GM19455 (cell line): ENCODE data around the gene FOXN1.
"Not testable (repeated sequence)": the region's sequence is repeated elsewhere in the genome, so short reads cannot be mapped to it uniquely, and the experiment has no call there.

Experiments used
- ATAC-seq: cut with Tn5 transposase; IDR thresholded peaks from one replicate; pipeline ENCODE4 v1.9.1; 2021; ENCODE audit not compliant: unreplicated experiment

FOXN1 gene

DNA sequence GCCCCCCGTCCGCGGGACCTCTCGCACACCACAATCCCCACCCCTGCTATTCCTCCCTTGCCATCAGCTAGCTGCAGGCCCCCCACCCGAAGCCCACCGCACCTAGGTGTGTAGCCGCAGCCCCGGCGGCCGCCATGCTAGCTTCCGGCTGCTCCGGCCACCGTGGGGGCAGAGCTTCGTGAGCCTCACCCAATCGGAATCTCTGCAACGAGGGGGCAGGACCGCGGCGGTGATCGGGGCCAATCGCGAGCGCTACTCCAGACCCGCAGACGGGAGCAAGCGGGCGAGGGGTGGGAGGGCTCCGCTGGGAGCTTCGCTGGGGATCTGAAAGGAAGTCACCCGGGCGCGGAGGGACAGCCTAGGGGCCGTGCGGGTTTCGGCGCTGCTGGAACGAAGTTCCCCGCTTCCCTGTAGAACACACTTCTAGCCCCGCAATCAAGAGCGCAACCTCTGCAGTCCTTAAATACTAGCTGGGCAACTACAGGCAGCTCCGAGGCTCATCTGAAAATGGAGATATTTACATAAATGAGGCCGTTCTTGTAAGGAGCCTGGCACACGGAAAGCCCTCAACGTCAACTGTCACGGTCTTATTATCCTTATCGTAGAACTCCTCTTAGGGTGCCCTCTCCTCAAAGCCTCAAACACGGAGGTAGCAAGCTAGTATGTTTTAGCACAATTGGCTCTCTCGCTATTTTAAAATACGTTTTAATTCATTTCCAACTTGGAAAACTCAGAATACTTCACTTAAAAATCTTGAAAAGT, 65.4 kb downstream of the FOXN1 start, which contains the start of gene PIGS:
TSS of gene PIGS (minus strand) at position 164 of the 762 bp plus-strand sequence. CDS start at position 136, 28 bp downstream.
- peak; percentile 84 for ATAC-seq

DNA sequence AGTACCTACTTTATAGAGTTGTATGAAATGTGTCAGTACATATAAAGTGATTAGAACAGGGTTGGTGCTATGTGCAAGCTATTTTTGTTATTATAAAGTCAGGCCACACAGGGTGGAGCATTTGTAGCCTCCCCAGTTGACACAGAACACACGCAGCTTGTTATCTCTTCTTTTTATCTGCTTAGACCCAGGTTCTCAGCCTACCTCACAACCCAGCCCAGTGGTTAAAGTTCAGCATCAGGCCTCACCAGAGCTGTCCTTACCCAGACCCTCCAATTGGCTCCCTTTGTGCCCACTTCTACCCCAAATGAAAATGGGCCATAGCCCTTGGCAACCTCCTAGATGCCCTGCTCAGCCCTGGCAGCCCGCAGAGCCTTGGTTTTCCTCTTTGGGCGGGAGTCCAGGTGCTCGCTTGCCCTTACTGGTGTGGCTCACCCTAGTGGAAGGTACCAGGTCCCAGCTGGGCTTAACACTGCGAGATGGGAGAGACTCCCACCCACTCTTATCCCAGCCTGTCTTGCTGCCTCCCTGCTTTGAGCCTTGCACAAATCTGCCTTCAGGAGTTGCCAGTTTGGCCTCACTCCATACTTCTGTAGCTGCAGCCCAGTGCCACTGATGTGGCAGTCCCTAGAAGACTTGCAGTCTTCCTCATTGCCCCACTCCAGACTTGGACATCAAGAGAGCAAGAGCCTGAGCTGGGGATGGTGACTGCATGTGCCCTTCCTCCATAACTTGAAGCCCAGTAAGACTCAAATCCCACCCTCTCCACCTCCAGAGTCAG, 66.3 kb downstream of the FOXN1 start:
- no peak for ATAC-seq

- no peak for ATAC-seq
Observed at GRCh38 chr17:28573040-28573380, 66.9 kb downstream of the FOXN1 start.

GRCh38 chr17:28573521-28573920, 67.4 kb downstream of the FOXN1 start:
- ATAC-seq: no peak

DNA sequence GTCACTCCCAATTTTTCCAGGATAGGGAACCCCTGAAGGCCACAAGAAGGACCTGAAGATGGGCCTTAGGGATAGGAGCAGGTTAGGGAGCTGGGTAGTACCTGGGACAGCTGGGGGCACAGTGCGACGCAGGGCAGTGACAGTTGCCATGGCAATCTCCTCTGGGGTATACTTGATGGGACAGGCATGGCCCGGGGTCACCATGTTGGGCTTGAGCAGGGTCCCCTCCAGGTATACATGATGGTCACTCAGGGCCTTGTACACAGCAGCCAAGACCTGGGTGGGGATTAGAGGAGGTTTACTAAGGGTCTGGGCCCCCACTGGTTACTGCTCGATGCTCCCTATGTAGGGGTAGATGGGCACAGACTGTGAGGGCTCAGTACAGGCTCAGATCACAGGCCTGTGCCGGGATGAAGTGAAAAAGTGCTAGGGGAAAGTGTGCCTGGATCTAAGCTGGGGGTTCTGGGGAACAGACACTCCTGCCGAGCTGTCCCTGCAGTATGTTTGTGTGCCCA, 67.9 kb downstream of the FOXN1 start:
- ATAC-seq: no peak

DNA sequence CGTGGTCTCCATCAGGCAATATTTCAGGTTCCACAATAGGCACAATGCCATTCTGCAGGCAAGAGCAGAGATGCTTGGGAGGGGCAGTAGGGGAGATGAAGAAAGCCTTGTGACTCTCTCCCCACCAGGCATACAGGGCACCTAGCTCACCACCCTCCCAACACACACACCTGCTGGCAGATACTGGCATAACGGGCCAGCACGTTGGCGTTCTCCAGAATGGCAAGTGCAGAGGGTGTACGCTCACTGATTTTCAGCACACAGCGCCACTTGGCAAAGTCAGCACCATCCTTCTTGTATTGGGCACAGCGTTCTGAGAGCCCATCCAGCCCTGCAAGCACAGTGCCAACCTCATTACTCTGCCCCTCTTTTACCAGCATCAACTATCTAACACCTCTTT, 68.4 kb downstream of the FOXN1 start:
- ATAC-seq: no peak

GRCh38 chr17:28575126-28575795, 69.1 kb downstream of the FOXN1 start:
- no peak for ATAC-seq

DNA sequence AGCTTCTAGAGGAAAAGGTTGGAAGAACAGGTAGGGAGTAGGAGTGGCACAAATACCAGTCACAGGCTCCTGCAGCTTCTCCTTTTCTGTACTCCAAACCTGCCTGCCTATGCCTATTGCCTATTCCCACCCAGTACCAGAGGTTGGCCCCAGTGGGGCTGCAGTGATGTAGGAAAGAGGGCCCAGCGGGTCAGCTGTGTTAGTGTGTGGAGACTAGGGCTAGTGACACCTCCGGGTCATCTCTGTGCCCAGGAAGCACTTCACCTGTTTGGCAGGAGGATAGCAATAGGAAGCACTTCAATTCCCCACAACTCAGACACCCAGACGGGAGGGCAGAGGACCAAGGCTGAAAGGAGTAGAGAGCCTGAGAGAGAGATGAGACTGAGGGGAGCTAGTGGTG, 69.9 kb downstream of the FOXN1 start:
- not testable (repeated sequence) for ATAC-seq

DNA sequence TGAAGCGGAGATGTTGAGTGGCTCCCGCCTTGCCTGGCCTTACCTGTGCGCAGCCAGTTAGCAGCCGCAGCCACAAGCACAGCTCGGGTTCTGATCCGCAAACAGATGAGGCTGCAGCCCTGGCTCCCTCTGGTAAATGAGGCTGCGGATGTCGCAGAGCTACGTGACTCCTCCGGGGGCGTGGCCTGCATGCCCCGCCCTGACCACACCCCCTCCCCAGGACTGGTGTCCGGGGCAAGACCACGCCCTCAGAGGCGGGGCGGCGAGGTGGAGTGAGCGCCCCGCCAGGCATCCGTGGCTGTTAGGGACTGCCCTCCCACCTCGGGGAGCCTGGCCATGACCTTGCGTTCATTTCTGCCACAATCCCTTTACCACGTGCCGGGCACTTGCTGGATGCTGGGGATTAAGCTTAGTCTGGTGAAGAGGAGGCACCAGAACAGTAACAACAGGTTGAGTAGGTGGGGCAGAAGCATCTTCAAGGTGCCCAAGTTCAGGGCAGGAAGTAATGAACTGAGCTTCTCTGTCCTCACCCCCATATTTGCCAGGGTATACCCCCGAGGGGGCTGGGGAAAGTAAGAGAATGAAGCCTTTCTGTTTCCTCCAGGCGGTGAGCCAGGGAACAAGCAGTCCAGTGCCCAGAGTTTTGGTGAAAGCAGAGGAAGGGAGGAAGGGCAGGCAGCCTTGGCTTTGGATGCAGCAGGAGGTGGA, 70.8 kb downstream of the FOXN1 start, which contains the start of gene ALDOC:
TSS of gene ALDOC (minus strand) at position 138 of the 708 bp plus-strand sequence. CDS start 1,363 bp downstream, outside the sequence.
- peak; percentile 84 for ATAC-seq

DNA sequence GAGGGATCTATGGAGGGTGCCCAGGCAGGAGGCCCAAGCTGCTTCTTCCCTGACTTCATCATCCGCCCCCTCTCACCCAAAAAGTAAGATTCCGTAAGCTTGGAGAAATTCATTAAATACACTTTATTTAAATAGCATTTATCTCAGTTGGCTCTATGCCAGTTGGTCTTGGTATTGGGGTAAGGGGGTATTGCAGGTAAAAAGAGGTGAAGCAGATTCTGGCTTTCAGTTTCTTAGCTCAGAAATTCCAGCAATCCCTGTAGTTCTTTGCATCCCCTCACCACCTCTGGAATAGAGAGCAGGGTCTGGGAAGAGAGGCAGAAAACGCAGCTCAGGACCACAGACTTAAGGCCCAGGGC, 71.3 kb downstream of the FOXN1 start:
- ATAC-seq: no peak

GRCh38 chr17:28578246-28579195, 72.4 kb downstream of the FOXN1 start:
- no peak for ATAC-seq

GRCh38 chr17:28579526-28579925, 73.4 kb downstream of the FOXN1 start:
- ATAC-seq: no peak

GRCh38 chr17:28580959-28581358, 74.8 kb downstream of the FOXN1 start:
- no peak for ATAC-seq

- ATAC-seq: no peak
Observed at GRCh38 chr17:28582513-28582912, 76.4 kb downstream of the FOXN1 start.

- no peak for ATAC-seq
Observed at GRCh38 chr17:28584434-28584833, 78.3 kb downstream of the FOXN1 start.

DNA sequence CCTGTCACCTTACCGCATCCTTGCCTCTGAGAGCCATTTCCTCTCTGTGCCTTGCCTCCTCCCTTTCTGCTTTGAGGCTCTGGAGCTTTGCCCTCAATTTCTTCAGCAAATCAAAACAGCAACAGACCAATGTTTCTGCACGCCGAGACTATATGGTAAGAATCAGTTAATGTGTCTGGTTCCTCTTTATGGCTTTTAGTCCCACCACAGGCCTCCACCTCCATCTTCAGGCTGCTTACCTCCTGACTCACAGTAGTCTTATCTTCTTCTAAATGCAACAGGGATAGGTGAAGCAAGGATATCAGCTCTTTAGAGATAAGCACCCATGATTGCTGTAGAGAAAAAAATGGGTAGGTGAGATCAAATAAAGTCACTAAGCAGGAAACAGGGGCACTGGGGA, 79.7 kb downstream of the FOXN1 start:
- no peak for ATAC-seq
